ENCODE results near the gene SP100. TPM values are rescaled to one million over a fixed set of nuclear protein-coding genes. Genes with fewer than 3 reads are reported as not detected.

Gene SP100
- total RNA-seq, 4 donors from 2014 or later: 106 to 498 (median 127) TPM

- no peaks in the 10 kb centered on the region for H3K27me3 ChIP-seq
- DNase-seq: peak in 1 of 3 donors; percentile 43
- H3K36me3 ChIP-seq: no peaks in the 10 kb centered on the region
- no peak overlapping the region for H3K4me3 ChIP-seq
- H3K27ac ChIP-seq: no peak overlapping the region
- no peaks in the 10 kb centered on the region for H3K4me1 ChIP-seq
- peaks cover 0 to 4% (median 0%) of the 10 kb centered on the region in 4 donors for H3K9me3 ChIP-seq
- no peak for TF ChIP-seq POLR2A (IDR thresholded peaks at IDR 0.05)
- TF ChIP-seq CTCF (IDR thresholded peaks at IDR 0.05): no peak
Measured at GRCh38 chr2:230575642-230576324, 159.8 kb downstream of the SP100 start.

- H3K36me3 ChIP-seq: no peaks in the 10 kb centered on the region
- H3K27ac ChIP-seq: no peak overlapping the region
- H3K9me3 ChIP-seq: no peaks in the 10 kb centered on the region
- H3K4me1 ChIP-seq: no peaks in the 10 kb centered on the region
- DNase-seq: no peak
- H3K4me3 ChIP-seq: no peak overlapping the region
- no peaks in the 10 kb centered on the region for H3K27me3 ChIP-seq
- TF ChIP-seq CTCF (IDR thresholded peaks at IDR 0.05) (no peak), POLR2A (IDR thresholded peaks at IDR 0.05) (no peak)
Measured at GRCh38 chr2:230577114-230577513, 161.1 kb downstream of the SP100 start.

- Histone ChIP-seq H3K4me1 (no peaks in the 10 kb centered on the region), H3K4me3 (no peak overlapping the region), H3K36me3 (no peaks in the 10 kb centered on the region), H3K9me3 (no peaks in the 10 kb centered on the region), H3K27me3 (no peaks in the 10 kb centered on the region), H3K27ac (no peak overlapping the region)
- DNase-seq: no peak
- TF ChIP-seq CTCF (IDR thresholded peaks at IDR 0.05) (no peak), POLR2A (IDR thresholded peaks at IDR 0.05) (no peak)
Measured at GRCh38 chr2:230578106-230578505, 162.1 kb downstream of the SP100 start.

- H3K27ac ChIP-seq: peak overlapping the region in 1 of 4 donors; percentile 57
- H3K36me3 ChIP-seq: no peaks in the 10 kb centered on the region
- DNase-seq: no peak
- no peaks in the 10 kb centered on the region for H3K9me3 ChIP-seq
- no peaks in the 10 kb centered on the region for H3K4me1 ChIP-seq
- TF ChIP-seq POLR2A (IDR thresholded peaks at IDR 0.05): no peak
- no peak overlapping the region for H3K4me3 ChIP-seq
- H3K27me3 ChIP-seq: no peaks in the 10 kb centered on the region
Measured at GRCh38 chr2:230582851-230583283, 166.9 kb downstream of the SP100 start.

GRCh38 chr2:230583581-230583980 is 167.6 kb downstream of the SP100 start:
- Histone ChIP-seq H3K4me3 (no peak overlapping the region), H3K9me3 (no peaks in the 10 kb centered on the region), H3K36me3 (no peaks in the 10 kb centered on the region), H3K27me3 (no peaks in the 10 kb centered on the region), H3K27ac (peak overlapping the region in 1 of 4 donors; percentile 57), H3K4me1 (no peaks in the 10 kb centered on the region)
- TF ChIP-seq CTCF (IDR thresholded peaks at IDR 0.05) (no peak), POLR2A (IDR thresholded peaks at IDR 0.05) (no peak)
- DNase-seq: no peak

- Histone ChIP-seq H3K36me3 (no peaks in the 10 kb centered on the region), H3K27me3 (no peaks in the 10 kb centered on the region), H3K4me3 (no peak overlapping the region), H3K27ac (no peak overlapping the region), H3K4me1 (no peaks in the 10 kb centered on the region), H3K9me3 (no peaks in the 10 kb centered on the region)
- no peak for TF ChIP-seq CTCF (IDR thresholded peaks at IDR 0.05)
- TF ChIP-seq POLR2A (IDR thresholded peaks at IDR 0.05): no peak
- DNase-seq: no peak
Measured at GRCh38 chr2:230586328-230586982, 170.5 kb downstream of the SP100 start.
